Brain microvascular endothelial cell (primary cell): ENCODE measurements around the gene ARMH4.

Experiments
- DNase-seq: peaks from one replicate; pipeline ENCODE4 v3.0.0-alpha.2; 2020
- H3K27ac ChIP-seq: fragments of 250-450 bp; sonication (Bioruptor Pico); 2 replicates; pipeline ENCODE4 v1.5.1; 2020; ENCODE audit warnings: mild to moderate bottlenecking, moderate library complexity
- H3K27me3 ChIP-seq: fragments of 250-450 bp; sonication (Bioruptor Pico); replicated peaks from 2 replicates; pipeline ENCODE4 v1.5.1; 2020; ENCODE audit warnings: mild to moderate bottlenecking
- H3K36me3 ChIP-seq: fragments of 250-450 bp; sonication (Bioruptor Pico); replicated peaks from 2 replicates; pipeline ENCODE4 v1.5.1; 2020; ENCODE audit warnings: mild to moderate bottlenecking
- H3K4me3 ChIP-seq: 2 replicates; pipeline ENCODE4 v1.5.1; 2011; ENCODE audit warnings: low read depth, mild to moderate bottlenecking, control low read depth, low read length, moderate library complexity
- in situ Hi-C: cut with HindIII; loops from 2 replicates; pipeline ENCODE4 v1.10.0; 2017; ENCODE audit warnings: low sequenced_read_pairs, low pct_ligation_motif_present
- TF ChIP-seq, protein P1 (sequence below): IDR thresholded peaks from 2 replicates; pipeline ENCODE4 v1.5.1; 2011; ENCODE audit warnings: low read depth, mild to moderate bottlenecking, moderate library complexity, low read length, control low read depth, inconsistent platforms; ENCODE audit errors: missing control alignments

The ARMH4 gene

DNA sequence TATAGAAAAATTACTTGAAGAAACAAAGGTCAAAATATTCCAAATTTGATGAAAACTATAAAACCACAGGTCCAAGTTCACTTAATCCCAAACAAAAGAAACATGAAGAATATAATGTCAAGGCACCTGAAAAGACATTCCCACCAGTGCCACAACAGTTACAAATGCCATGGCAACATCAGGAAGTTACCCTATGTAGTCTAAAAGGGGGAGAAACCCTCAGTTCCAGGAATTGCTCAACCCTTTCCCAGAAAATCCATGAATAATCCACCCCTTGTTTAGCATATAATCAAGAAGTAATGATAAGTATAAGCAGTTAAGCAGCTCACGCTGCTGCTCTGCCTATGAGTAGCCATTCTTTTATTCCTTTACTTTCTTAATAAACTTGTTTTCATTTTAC, 44.2 kb upstream of the ARMH4 start:
- TF ChIP-seq, protein P1, sequence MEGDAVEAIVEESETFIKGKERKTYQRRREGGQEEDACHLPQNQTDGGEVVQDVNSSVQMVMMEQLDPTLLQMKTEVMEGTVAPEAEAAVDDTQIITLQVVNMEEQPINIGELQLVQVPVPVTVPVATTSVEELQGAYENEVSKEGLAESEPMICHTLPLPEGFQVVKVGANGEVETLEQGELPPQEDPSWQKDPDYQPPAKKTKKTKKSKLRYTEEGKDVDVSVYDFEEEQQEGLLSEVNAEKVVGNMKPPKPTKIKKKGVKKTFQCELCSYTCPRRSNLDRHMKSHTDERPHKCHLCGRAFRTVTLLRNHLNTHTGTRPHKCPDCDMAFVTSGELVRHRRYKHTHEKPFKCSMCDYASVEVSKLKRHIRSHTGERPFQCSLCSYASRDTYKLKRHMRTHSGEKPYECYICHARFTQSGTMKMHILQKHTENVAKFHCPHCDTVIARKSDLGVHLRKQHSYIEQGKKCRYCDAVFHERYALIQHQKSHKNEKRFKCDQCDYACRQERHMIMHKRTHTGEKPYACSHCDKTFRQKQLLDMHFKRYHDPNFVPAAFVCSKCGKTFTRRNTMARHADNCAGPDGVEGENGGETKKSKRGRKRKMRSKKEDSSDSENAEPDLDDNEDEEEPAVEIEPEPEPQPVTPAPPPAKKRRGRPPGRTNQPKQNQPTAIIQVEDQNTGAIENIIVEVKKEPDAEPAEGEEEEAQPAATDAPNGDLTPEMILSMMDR = no peak
- Histone ChIP-seq H3K27me3 (no peaks in the 10 kb centered on the region), H3K27ac (no peak overlapping the region), H3K36me3 (no peaks in the 10 kb centered on the region), H3K4me3 (no peak overlapping the region)
- no peak for DNase-seq
- in situ Hi-C loops = no loop called here

DNA sequence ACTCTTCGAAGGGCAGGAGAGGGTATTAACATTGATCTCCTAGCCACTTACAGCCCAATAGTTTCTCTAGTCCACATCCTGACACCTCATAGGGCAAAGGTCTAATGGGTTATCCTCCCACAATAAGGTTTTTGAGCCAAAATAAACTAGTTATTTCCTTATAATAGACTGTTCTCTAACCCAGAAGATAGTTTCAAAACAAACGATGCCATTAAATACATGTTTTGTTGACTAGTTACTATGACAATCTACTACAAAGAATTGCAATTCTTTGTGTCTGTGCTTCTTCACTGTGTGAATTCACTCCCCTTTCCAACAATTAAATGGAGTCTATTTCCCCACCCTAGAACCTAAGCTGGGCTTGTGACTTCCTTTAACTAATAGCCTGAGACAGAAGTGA, 41.5 kb upstream of the ARMH4 start:
- Histone ChIP-seq H3K27me3 (no peaks in the 10 kb centered on the region), H3K4me3 (no peak overlapping the region), H3K36me3 (no peaks in the 10 kb centered on the region), H3K27ac (no peak overlapping the region)
- no peak for DNase-seq
- TF ChIP-seq, protein P1 = no peak
- in situ Hi-C loops = no loop called here

DNA sequence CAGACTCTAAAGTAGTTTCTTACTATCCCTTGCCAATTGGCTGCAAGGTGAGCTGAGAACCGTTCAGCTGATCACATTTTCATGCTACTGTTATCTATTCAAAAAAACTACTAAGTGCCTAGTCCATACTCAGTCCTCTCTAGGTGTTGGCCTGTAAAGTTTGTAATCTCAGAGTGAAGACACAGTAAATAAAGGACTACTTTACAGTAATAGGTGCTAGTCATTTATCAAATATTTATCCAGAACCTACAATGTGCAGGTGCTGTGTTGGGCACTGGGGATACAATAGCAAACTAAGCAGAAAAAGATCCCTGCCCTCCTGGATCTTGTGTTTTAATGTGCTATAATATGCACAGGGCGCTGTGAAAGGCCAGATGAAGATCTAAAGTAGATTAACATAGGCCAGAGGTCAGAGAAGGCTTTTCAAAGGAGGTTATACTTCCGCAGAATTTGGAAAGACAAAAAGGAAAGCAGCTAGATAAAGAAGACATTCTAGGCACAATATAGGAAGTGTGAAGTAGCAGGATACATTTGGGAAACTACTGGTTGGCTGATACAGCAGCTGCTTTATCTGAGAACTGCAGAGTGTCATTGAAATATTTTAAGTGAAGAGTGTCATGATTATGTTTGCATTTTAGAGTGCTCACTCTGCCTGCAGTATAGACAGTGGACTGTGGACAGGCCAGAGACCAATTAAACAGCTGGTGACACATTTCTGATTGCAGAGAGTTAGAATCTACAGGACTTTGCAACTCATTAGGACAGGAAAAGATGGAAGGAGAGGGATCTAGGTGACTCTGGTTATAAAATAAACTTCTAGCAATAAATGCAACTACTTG, 40.0 kb upstream of the ARMH4 start:
- DNase-seq = no peak
- Histone ChIP-seq H3K4me3 (no peak overlapping the region), H3K27me3 (no peaks in the 10 kb centered on the region), H3K27ac (no peak overlapping the region), H3K36me3 (no peaks in the 10 kb centered on the region)
- in situ Hi-C loops = no loop called here
- TF ChIP-seq, protein P1 = no peak

DNA sequence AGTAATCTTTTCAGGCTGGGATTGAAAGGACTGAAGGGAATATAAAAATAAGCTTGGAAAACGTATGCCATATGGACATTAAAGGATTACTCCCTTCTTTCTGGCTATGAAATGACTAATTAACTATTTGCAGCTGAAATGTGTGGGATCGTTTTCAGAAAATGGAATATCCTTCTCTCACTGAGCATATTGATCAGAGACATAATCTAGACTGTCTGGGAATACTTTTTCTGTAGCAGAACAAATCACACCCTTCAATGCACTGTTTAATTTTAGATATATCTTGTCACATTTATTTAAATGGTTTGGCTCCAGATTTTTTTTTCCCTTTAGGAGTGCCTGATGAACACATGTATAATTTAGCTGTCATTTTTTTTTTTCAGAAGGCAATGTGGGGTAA, 37.2 kb upstream of the ARMH4 start:
- DNase-seq = no peak
- in situ Hi-C loops = no loop called here
- no peaks in the 10 kb centered on the region for H3K36me3 ChIP-seq
- H3K27ac ChIP-seq = no peak overlapping the region
- TF ChIP-seq, protein P1 = no peak
- no peak overlapping the region for H3K4me3 ChIP-seq
- no peaks in the 10 kb centered on the region for H3K27me3 ChIP-seq

DNA sequence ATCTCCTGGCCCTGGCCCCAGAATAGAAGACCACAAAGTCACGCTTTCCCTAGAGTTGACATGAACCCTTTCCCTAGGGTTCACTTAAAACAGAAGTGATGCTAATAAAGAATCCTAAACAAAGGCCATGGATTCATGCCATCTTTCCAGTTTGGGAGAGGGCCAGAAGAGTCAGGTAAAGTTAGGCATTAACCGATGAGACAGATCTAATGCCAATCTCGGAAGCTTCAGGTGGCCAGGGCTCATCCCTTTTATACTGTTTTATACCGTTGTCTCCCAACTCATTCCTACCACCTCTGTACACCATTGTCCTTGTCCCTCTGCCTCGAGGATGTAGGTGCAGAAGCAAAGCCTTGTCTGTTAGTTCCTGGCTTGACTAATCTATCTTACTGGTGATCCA, 25.1 kb upstream of the ARMH4 start:
- Histone ChIP-seq H3K27me3 (no peaks in the 10 kb centered on the region), H3K36me3 (no peaks in the 10 kb centered on the region), H3K4me3 (no peak overlapping the region), H3K27ac (no peak overlapping the region)
- TF ChIP-seq, protein P1 = no peak
- no peak for DNase-seq
- in situ Hi-C loops = no loop called here

DNA sequence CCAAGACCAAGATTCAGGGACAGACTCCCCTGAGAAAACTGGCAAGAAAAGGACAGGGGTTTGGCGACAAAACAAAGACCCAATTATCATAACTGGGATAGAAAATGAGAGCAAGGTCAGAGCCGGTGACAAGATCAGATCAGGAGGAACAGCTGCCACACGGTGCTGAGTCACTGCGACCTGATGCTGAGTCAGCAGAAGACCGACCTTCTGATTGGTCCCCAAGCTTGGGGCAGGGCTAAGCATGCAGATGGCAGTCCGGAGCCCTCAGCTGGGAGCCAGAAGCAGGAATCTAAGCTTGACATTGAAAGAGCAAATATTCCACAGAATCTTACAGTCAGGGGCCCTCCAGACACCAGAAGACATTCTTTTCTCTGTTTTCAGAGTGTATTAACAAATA, 19.1 kb upstream of the ARMH4 start:
- H3K4me3 ChIP-seq = no peak overlapping the region
- no peaks in the 10 kb centered on the region for H3K27me3 ChIP-seq
- no peaks in the 10 kb centered on the region for H3K36me3 ChIP-seq
- DNase-seq = peak; percentile 80
- TF ChIP-seq, protein P1 = no peak
- no peak overlapping the region for H3K27ac ChIP-seq
- in situ Hi-C loops = no loop called here
